ENCODE data around the gene CASP9.

- TF ChIP-seq EZH2phosphoT487 (IDR thresholded peaks at IDR 0.05; ENCODE audit: low read depth, severe bottlenecking, unreplicated experiment) (no peak), EZH2 (IDR thresholded peaks at IDR 0.05; ENCODE audit: borderline replicate concordance) (no peak)
Observed at GRCh38 chr1:15500184-15501178, 23.5 kb downstream of the CASP9 start.
